Measurements from ENCODE around the gene LRRC23.

DNA sequence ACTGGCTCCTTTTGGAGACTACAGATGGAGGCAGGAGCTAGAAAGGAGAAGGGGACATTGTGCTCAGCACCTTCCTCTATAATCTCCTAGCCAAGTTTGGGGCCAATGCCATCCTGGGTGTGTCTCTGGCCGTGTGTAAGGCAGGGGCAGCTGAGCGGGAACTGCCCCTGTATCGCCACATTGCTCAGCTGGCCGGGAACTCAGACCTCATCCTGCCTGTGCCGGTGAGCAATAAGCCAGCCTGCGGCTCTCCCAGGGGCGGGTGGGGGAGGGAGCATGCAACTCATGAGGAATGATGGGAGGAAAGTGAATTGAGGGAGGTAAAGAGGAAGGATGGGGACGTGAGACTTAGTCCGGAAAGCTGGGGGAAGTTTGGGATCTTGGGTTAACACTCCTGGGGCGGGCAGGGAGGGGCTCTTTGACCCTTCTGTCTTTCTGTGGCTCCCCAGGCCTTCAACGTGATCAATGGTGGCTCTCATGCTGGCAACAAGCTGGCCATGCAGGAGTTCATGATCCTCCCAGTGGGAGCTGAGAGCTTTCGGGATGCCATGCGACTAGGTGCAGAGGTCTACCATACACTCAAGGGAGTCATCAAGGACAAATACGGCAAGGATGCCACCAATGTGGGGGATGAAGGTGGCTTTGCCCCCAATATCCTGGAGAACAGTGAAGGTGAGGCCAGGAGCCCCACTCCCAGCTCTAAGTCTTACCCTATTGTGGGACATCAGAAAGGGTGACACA, 13.0 kb downstream of the LRRC23 start:
- TF ChIP-seq, protein P1, sequence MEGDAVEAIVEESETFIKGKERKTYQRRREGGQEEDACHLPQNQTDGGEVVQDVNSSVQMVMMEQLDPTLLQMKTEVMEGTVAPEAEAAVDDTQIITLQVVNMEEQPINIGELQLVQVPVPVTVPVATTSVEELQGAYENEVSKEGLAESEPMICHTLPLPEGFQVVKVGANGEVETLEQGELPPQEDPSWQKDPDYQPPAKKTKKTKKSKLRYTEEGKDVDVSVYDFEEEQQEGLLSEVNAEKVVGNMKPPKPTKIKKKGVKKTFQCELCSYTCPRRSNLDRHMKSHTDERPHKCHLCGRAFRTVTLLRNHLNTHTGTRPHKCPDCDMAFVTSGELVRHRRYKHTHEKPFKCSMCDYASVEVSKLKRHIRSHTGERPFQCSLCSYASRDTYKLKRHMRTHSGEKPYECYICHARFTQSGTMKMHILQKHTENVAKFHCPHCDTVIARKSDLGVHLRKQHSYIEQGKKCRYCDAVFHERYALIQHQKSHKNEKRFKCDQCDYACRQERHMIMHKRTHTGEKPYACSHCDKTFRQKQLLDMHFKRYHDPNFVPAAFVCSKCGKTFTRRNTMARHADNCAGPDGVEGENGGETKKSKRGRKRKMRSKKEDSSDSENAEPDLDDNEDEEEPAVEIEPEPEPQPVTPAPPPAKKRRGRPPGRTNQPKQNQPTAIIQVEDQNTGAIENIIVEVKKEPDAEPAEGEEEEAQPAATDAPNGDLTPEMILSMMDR (IDR thresholded peaks at IDR 0.05) = no peak
- no peak for TF ChIP-seq EZH2phosphoT487 (IDR thresholded peaks at IDR 0.05)

Measured in neural progenitor cell (in vitro differentiated cells).